Sigmoid colon (tissue), 7 donors: ENCODE results near the gene GOLGA6L10. TPM values are rescaled to one million over a fixed set of nuclear protein-coding genes. Genes with fewer than 3 reads are reported as not detected.

Experiments used
- DNase-seq: peaks from one replicate; pipeline ENCODE4 v3.0.0-alpha.2; 2019
- H3K27ac ChIP-seq, 4 donors: fragments of 200-600 bp; sonication (generic); one replicate each; pipeline ENCODE4 v1.5.1; 2016 to 2019; ENCODE audit warnings: mild to moderate bottlenecking in 1 of 4
- H3K27me3 ChIP-seq, 3 donors: fragments of 200-600 bp; sonication (generic); one replicate each; pipeline ENCODE4 v1.5.1; 2019; ENCODE audit warnings: mild to moderate bottlenecking in 1 of 3
- H3K36me3 ChIP-seq, 4 donors: fragments of 200-600 bp; sonication (generic); one replicate each; pipeline ENCODE4 v1.5.1; 2016 to 2019
- H3K4me1 ChIP-seq, 4 donors: fragments of 200-600 bp; sonication (generic); one replicate each; pipeline ENCODE4 v1.5.1; 2017 to 2019
- H3K4me3 ChIP-seq, 4 donors: fragments of 200-600 bp; sonication (generic); one replicate each; pipeline ENCODE4 v1.5.1; 2017 to 2019; ENCODE audit warnings: mild to moderate bottlenecking in 2 of 4, moderate library complexity in 1 of 4
- H3K9me3 ChIP-seq, 4 donors: fragments of 200-600 bp in 3 of 4; sonication (generic) in 3 of 4; one replicate each; pipeline versions ENCODE4 v1.5.1 to v1.6.1; 2013 to 2019
- EP300 ChIP-seq, 4 donors: sonication (generic); formaldehyde crosslinking; IDR thresholded peaks; one replicate each; pipeline ENCODE4 v1.6.1; 2017; ENCODE audit warnings: antibody characterized with exemption in 4 of 4
- POLR2A ChIP-seq, 2 donors: fragments of 450-650 bp; IDR thresholded peaks; one replicate each; pipeline ENCODE4 v1.6.1; 2016; ENCODE audit warnings: antibody characterized with exemption in 2 of 2, mild to moderate bottlenecking in 2 of 2, moderate library complexity in 2 of 2
- POLR2AphosphoS5 ChIP-seq, 4 donors: sonication (generic); formaldehyde crosslinking; IDR thresholded peaks; one replicate each; pipeline ENCODE4 v1.6.1; 2017; ENCODE audit warnings: antibody characterized with exemption in 4 of 4
- WGBS, 2 donors: extraction: QIAGEN DNeasy Blood & Tissue Kit; methylation state at CpG; one replicate each; pipeline ENCODE4 v1.1.7; 2013; 5-methylcytosine and 5-hydroxymethylcytosine counted together
- intact Hi-C: fragments of 100-400 bp; cut with DNase I; formaldehyde crosslinking; loops from one replicate; pipeline ENCODE4 v1.15.1; 2023
- polyA plus RNA-seq, 3 donors: library from polyadenylated mRNA; stranded (reverse); fragments of 200-250 nt; gene quantifications; one replicate each; pipeline ENCODE4 v1.2.3, GENCODE V29; 2013
- total RNA-seq, 4 donors: library from RNA; depleted of rRNA; stranded (reverse); fragments of >200 nt; gene quantifications; one replicate each; pipeline ENCODE4 v1.1.0, GENCODE V29; 2016
- TF ChIP-seq, protein P1 (sequence below), 4 experiments: fragments of 450-650 bp in 3 of 4; fragments of 200-600 bp in 1 of 4; IDR thresholded peaks; one replicate each; pipeline ENCODE4 v1.5.1; 2016 to 2019; ENCODE audit warnings: antibody characterized with exemption in 4 of 4, mild to moderate bottlenecking in 3 of 4, moderate library complexity in 2 of 4
- donor health status: healthy with polysubstance abuse.
- donor health status: Bipolar disorder and iron deficiency.
- donor health status: healthy.

GOLGA6L10 gene
- total and polyA plus RNA-seq, 7 donors: 0.60 to 3.0 (median 1.8) TPM

- no peaks in the 10 kb centered on the region for H3K4me1 ChIP-seq
- intact Hi-C loops: no loop called here
- peak; percentile 26 for DNase-seq
- 87% methylated on average over 16 of the region's 16 CpGs for WGBS, 2 donors
- H3K27ac ChIP-seq: no peak overlapping the region
- H3K4me3 ChIP-seq: no peak overlapping the region
- TF ChIP-seq POLR2AphosphoS5 (IDR thresholded peaks at IDR 0.05) (no peak), EP300 (IDR thresholded peaks at IDR 0.05) (no peak)
- no peaks in the 10 kb centered on the region for H3K36me3 ChIP-seq
- no peaks in the 10 kb centered on the region for H3K27me3 ChIP-seq
- peaks cover 0 to 3% (median 0%) of the 10 kb centered on the region in 4 donors for H3K9me3 ChIP-seq
Measured at GRCh38 chr15:82306791-82307713, 42.2 kb downstream of the GOLGA6L10 start.

DNA sequence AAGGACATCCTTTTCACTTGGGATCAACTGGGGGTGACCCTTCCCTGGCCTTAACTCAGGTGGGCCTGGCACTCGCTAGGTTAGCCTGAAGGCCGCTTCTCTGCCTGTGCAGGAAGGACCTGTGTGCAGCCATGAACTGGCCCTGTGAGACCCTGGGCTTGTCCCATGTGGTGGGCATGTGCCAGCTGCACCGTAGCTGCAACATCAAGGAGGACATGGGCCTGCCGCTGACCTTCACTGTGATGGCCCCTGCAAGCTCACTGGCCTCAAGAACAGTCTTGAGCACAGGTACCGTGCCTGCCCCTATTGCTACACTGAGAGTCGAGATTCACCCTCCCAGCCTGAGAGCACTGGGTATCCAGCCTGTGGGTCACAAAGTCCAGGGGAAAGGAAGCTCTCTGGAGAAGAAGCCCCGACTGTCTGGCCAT, 43.6 kb downstream of the GOLGA6L10 start:
- intact Hi-C loops: no loop called here
- TF ChIP-seq EP300 (IDR thresholded peaks at IDR 0.05) (no peak), POLR2AphosphoS5 (IDR thresholded peaks at IDR 0.05) (no peak), POLR2A (IDR thresholded peaks at IDR 0.05) (no peak)
- TF ChIP-seq, protein P1, sequence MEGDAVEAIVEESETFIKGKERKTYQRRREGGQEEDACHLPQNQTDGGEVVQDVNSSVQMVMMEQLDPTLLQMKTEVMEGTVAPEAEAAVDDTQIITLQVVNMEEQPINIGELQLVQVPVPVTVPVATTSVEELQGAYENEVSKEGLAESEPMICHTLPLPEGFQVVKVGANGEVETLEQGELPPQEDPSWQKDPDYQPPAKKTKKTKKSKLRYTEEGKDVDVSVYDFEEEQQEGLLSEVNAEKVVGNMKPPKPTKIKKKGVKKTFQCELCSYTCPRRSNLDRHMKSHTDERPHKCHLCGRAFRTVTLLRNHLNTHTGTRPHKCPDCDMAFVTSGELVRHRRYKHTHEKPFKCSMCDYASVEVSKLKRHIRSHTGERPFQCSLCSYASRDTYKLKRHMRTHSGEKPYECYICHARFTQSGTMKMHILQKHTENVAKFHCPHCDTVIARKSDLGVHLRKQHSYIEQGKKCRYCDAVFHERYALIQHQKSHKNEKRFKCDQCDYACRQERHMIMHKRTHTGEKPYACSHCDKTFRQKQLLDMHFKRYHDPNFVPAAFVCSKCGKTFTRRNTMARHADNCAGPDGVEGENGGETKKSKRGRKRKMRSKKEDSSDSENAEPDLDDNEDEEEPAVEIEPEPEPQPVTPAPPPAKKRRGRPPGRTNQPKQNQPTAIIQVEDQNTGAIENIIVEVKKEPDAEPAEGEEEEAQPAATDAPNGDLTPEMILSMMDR (IDR thresholded peaks at IDR 0.05): no peak
- Histone ChIP-seq H3K4me1 (no peaks in the 10 kb centered on the region), H3K27ac (no peak overlapping the region), H3K4me3 (no peak overlapping the region), H3K27me3 (no peaks in the 10 kb centered on the region), H3K36me3 (no peaks in the 10 kb centered on the region), H3K9me3 (peaks cover 0 to 3% (median 0%) of the 10 kb centered on the region in 4 donors)
- DNase-seq: peak; percentile 56
- 87 to 91% methylated on average over 7 of the region's 7 CpGs for WGBS, 2 donors

DNA sequence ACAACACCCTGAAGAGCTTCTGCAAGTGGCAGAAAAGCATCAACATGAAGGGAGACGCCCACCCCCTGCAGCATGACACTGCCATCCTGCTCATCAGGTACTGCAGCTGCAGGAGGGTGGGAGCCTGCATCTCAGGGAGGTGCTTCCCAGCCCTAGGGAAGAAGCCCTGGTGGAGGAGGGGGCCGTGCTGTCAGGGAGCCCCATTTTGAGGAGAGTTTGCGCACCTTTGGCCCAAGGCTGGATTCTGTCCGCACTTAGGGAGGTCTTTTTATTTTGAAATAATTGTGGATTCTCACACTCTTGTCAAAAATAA, 44.5 kb downstream of the GOLGA6L10 start:
- Histone ChIP-seq H3K27me3 (no peaks in the 10 kb centered on the region), H3K36me3 (no peaks in the 10 kb centered on the region), H3K4me1 (no peaks in the 10 kb centered on the region), H3K4me3 (no peak overlapping the region), H3K9me3 (no peaks in the 10 kb centered on the region), H3K27ac (no peak overlapping the region)
- intact Hi-C loops: no loop called here
- TF ChIP-seq POLR2AphosphoS5 (IDR thresholded peaks at IDR 0.05) (no peak), POLR2A (IDR thresholded peaks at IDR 0.05) (no peak), EP300 (IDR thresholded peaks at IDR 0.05) (no peak)
- TF ChIP-seq, protein P1 (IDR thresholded peaks at IDR 0.05): no peak
- WGBS, 2 donors: 88 to 89% methylated on average over 4 of the region's 4 CpGs
- DNase-seq: peak; percentile 48

- intact Hi-C loops: no loop called here
- TF ChIP-seq EP300 (IDR thresholded peaks at IDR 0.05) (no peak), POLR2AphosphoS5 (IDR thresholded peaks at IDR 0.05) (no peak), POLR2A (IDR thresholded peaks at IDR 0.05) (no peak)
- TF ChIP-seq, protein P1 (IDR thresholded peaks at IDR 0.05): no peak
- no peaks in the 10 kb centered on the region for H3K36me3 ChIP-seq
- no peaks in the 10 kb centered on the region for H3K27me3 ChIP-seq
- WGBS, 2 donors: 91 to 94% methylated on average over 12 of the region's 12 CpGs
- no peaks in the 10 kb centered on the region for H3K9me3 ChIP-seq
- H3K4me1 ChIP-seq: no peaks in the 10 kb centered on the region
- H3K27ac ChIP-seq: no peak overlapping the region
- DNase-seq: peak; percentile 55
- H3K4me3 ChIP-seq: no peak overlapping the region
Measured at GRCh38 chr15:82303956-82304777, 45.1 kb downstream of the GOLGA6L10 start.
